Measurements from ENCODE around the gene PTGS1. TPM values are rescaled to one million over a fixed set of nuclear protein-coding genes. Genes with fewer than 3 reads are reported as not detected.

The PTGS1 gene
- total and polyA plus RNA-seq, 2 donors (not counting 1 experiment from before 2014, with no cell fraction given): 9.5 to 15.3 TPM

DNA sequence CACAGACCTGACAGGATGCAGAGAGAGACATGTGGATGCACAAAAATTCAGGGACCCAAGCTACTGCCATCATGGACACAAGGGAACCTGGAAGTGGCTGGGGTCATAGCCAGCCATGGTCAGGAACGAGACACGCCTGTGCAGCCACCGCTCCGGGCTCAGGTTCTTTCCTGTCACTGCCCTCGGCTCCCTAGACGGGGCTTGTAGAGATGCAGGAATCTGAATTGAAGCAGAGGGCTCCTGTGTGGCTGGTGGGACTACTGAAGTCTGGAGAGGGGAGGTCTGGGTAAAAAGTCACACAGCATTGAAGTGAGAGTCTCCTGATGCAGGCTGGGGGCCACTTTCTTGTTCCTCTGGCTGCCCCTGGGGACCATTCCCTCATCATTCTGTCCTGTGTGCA, 32.3 kb upstream of the PTGS1 start:
- Histone ChIP-seq H3K9me3 (ENCODE audit: control extremely low read depth in 1 of 3, control insufficient read depth in 2 of 3, insufficient read depth in 1 of 3, low read length in 2 of 3) (no peaks in the 10 kb centered on the region), H3K4me3 (ENCODE audit: control extremely low read depth in 1 of 5, extremely low read depth in 1 of 5, insufficient read depth in 1 of 5, low read depth in 2 of 5, low read length in 4 of 5) (no peak overlapping the region), H3K27me3 (replicated peaks in 1 of 4; ENCODE audit: control extremely low read depth in 1 of 4, control insufficient read depth in 3 of 4, insufficient read depth in 4 of 4, low read length in 3 of 4) (peaks cover 0 to 13% (median 0%) of the 10 kb centered on the region in 4 experiments), H3K4me2 (replicated peaks; ENCODE audit: low read depth, low read length, poor library complexity, severe bottlenecking) (no peak overlapping the region), H2AFZ (ENCODE audit: insufficient read depth, low read depth, low read length, poor library complexity, severe bottlenecking) (no peak overlapping the region), H3K4me1 (ENCODE audit: control insufficient read depth in 2 of 2, insufficient read depth in 2 of 2, low read length in 2 of 2) (peaks cover 0 to 10% of the 10 kb centered on the region in 2 donors), H4K20me1 (ENCODE audit: control insufficient read depth, insufficient read depth, low read length, poor library complexity, severe bottlenecking) (no peaks in the 10 kb centered on the region), H3K79me2 (ENCODE audit: control insufficient read depth, insufficient read depth, low read length) (no peaks in the 10 kb centered on the region), H3K36me3 (replicated peaks in 1 of 2; ENCODE audit: control extremely low read depth in 1 of 2, control insufficient read depth in 1 of 2, extremely low read depth in 1 of 2, insufficient read depth in 2 of 2, low read length in 1 of 2) (no peaks in the 10 kb centered on the region), H3K27ac (ENCODE audit: low read length in 2 of 2) (no peak overlapping the region), H3K9ac (ENCODE audit: low read length) (no peak overlapping the region)
- POLR2A ChIA-PET: no interaction called here
- intact Hi-C loops (cut with micrococcal nuclease): no loop called here
- TF ChIP-seq, protein P1, sequence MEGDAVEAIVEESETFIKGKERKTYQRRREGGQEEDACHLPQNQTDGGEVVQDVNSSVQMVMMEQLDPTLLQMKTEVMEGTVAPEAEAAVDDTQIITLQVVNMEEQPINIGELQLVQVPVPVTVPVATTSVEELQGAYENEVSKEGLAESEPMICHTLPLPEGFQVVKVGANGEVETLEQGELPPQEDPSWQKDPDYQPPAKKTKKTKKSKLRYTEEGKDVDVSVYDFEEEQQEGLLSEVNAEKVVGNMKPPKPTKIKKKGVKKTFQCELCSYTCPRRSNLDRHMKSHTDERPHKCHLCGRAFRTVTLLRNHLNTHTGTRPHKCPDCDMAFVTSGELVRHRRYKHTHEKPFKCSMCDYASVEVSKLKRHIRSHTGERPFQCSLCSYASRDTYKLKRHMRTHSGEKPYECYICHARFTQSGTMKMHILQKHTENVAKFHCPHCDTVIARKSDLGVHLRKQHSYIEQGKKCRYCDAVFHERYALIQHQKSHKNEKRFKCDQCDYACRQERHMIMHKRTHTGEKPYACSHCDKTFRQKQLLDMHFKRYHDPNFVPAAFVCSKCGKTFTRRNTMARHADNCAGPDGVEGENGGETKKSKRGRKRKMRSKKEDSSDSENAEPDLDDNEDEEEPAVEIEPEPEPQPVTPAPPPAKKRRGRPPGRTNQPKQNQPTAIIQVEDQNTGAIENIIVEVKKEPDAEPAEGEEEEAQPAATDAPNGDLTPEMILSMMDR (IDR thresholded peaks at IDR 0.05): no peak
- no peak for TF ChIP-seq EZH2 (IDR thresholded peaks at IDR 0.05; ENCODE audit: borderline replicate concordance, insufficient read depth, low read depth, low read length, poor library complexity, severe bottlenecking)
- ATAC-seq (ENCODE audit: low read depth) (no peak), DNase-seq (no peak)
- Mint-ChIP-seq H3K27me3 (peaks cover 27% of the 10 kb centered on the region), H3K9me3 (ENCODE audit: insufficient read depth) (no peaks in the 10 kb centered on the region), H3K27ac (no peak overlapping the region), H3K4me1 (peaks cover 7% of the 10 kb centered on the region), H3K4me3 (no peak overlapping the region)
- WGBS (ENCODE audit: insufficient coverage): 95% methylated on average over 4 of the region's 6 CpGs
- CTCF ChIA-PET: interaction anchor here (1.1 to 5.2 kb wide), 2 partner anchors 12 to 239 kb away, joined by 3 to 20 read pairs; no protein-coding TSS in a partner anchor

GRCh38 chr9:122338994-122339393, 31.8 kb upstream of the PTGS1 start:
- Histone ChIP-seq H3K27me3 (replicated peaks in 1 of 4; ENCODE audit: control extremely low read depth in 1 of 4, control insufficient read depth in 3 of 4, insufficient read depth in 4 of 4, low read length in 3 of 4) (peaks cover 0 to 13% (median 0%) of the 10 kb centered on the region in 4 experiments), H3K27ac (ENCODE audit: low read length in 2 of 2) (no peak overlapping the region), H3K4me2 (replicated peaks; ENCODE audit: low read depth, low read length, poor library complexity, severe bottlenecking) (no peak overlapping the region), H3K36me3 (replicated peaks in 1 of 2; ENCODE audit: control extremely low read depth in 1 of 2, control insufficient read depth in 1 of 2, extremely low read depth in 1 of 2, insufficient read depth in 2 of 2, low read length in 1 of 2) (no peaks in the 10 kb centered on the region), H3K4me3 (ENCODE audit: control extremely low read depth in 1 of 5, extremely low read depth in 1 of 5, insufficient read depth in 1 of 5, low read depth in 2 of 5, low read length in 4 of 5) (no peak overlapping the region), H2AFZ (ENCODE audit: insufficient read depth, low read depth, low read length, poor library complexity, severe bottlenecking) (no peak overlapping the region), H3K9me3 (ENCODE audit: control extremely low read depth in 1 of 3, control insufficient read depth in 2 of 3, insufficient read depth in 1 of 3, low read length in 2 of 3) (no peaks in the 10 kb centered on the region), H3K9ac (ENCODE audit: low read length) (no peak overlapping the region), H3K4me1 (ENCODE audit: control insufficient read depth in 2 of 2, insufficient read depth in 2 of 2, low read length in 2 of 2) (peaks cover 0 to 10% of the 10 kb centered on the region in 2 donors), H3K79me2 (ENCODE audit: control insufficient read depth, insufficient read depth, low read length) (no peaks in the 10 kb centered on the region), H4K20me1 (ENCODE audit: control insufficient read depth, insufficient read depth, low read length, poor library complexity, severe bottlenecking) (no peaks in the 10 kb centered on the region)
- peaks cover 7% of the 10 kb centered on the region for H3K4me1 Mint-ChIP-seq
- H3K9me3 Mint-ChIP-seq (ENCODE audit: insufficient read depth): no peaks in the 10 kb centered on the region
- ChIA-PET POLR2A (no interaction called here), CTCF (interaction anchor here (1.1 to 15.5 kb wide), 3 partner anchors 11 to 240 kb away, joined by 3 to 323 read pairs (median 20); no protein-coding TSS in a partner anchor)
- TF ChIP-seq, protein P1 (IDR thresholded peaks at IDR 0.05): no peak
- TF ChIP-seq EZH2 (IDR thresholded peaks at IDR 0.05; ENCODE audit: borderline replicate concordance, insufficient read depth, low read depth, low read length, poor library complexity, severe bottlenecking): no peak
- H3K27ac Mint-ChIP-seq: no peak overlapping the region
- DNase-seq (no peak), ATAC-seq (ENCODE audit: low read depth) (no peak)
- 94% methylated on average over 2 of the region's 3 CpGs for WGBS (ENCODE audit: insufficient coverage)
- intact Hi-C loops (cut with micrococcal nuclease): no loop called here
- peaks cover 27% of the 10 kb centered on the region for H3K27me3 Mint-ChIP-seq
- no peak overlapping the region for H3K4me3 Mint-ChIP-seq
